Omental fat pad (tissue), 4 donors: ENCODE results near the gene ELAVL4. TPM values are rescaled to one million over a fixed set of nuclear protein-coding genes. Genes with fewer than 3 reads are reported as not detected.

Experiments
- ATAC-seq: fragments of 150-250 bp; one replicate; pipeline ENCODE4 v1.9.1; 2016; ENCODE audit warnings: mild to moderate bottlenecking, moderate library complexity; ENCODE audit not compliant: low FRiP score
- DNase-seq: peaks from one replicate; pipeline ENCODE4 v3.0.0-alpha.2; 2019; ENCODE audit warnings: low spot score
- total RNA-seq, 4 donors: library from RNA; depleted of rRNA; stranded (reverse); fragments of >200 nt; gene quantifications; one replicate each; pipeline ENCODE4 v1.1.0, GENCODE V29; 2016
- TF ChIP-seq, protein P1 (sequence below), 3 donors: fragments of 450-650 bp; IDR thresholded peaks; one replicate each; pipeline ENCODE4 v1.5.1; 2016 to 2017; ENCODE audit warnings: antibody characterized with exemption in 3 of 3, mild to moderate bottlenecking in 3 of 3, moderate library complexity in 2 of 3

Gene ELAVL4
- total RNA-seq, 4 donors from 2014 or later, result 0.12 TPM; not detected in 3

DNA sequence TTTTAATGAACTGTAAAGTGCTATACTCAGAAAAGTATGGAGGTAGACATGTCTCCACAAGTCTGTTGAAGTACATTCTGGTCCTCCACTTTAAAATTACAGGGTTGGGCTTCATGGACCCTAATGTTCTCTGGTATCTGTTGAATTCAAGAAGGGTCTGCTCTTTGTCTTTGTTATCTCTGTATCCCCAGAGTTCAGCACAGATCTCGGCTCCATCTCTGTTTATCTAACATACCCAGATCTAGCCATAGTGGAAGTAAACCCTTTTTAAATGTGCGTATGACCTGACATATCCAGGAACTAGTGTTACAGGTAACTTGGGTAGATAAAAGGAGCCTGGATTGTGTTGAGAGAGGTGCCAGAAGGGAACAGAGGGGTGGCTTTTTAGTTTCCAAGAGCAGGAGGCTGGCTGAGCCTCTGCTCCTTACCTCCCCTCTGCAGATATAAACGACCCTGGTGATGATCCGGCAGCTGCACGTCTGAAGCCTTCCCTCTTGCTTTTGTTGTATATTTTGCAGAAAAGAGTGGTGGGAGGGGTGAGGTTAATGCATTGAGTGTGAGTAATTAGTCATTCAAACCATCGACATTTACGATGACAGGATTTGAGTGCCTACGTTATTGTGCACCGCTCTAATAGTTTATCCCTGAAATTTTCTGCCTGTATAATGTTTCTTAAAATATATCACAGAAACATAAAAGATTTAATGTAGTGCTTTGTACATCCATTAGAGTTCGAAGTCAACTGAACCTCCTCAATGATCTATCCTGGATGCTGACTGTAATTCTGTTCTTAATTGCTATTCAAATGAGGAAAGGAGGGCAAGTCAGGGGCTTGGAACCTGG is 30.8 kb downstream of the ELAVL4 start:
- TF ChIP-seq, protein P1, sequence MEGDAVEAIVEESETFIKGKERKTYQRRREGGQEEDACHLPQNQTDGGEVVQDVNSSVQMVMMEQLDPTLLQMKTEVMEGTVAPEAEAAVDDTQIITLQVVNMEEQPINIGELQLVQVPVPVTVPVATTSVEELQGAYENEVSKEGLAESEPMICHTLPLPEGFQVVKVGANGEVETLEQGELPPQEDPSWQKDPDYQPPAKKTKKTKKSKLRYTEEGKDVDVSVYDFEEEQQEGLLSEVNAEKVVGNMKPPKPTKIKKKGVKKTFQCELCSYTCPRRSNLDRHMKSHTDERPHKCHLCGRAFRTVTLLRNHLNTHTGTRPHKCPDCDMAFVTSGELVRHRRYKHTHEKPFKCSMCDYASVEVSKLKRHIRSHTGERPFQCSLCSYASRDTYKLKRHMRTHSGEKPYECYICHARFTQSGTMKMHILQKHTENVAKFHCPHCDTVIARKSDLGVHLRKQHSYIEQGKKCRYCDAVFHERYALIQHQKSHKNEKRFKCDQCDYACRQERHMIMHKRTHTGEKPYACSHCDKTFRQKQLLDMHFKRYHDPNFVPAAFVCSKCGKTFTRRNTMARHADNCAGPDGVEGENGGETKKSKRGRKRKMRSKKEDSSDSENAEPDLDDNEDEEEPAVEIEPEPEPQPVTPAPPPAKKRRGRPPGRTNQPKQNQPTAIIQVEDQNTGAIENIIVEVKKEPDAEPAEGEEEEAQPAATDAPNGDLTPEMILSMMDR (IDR thresholded peaks at IDR 0.05), result no peak
- ATAC-seq (no peak), DNase-seq (no peak)

DNA sequence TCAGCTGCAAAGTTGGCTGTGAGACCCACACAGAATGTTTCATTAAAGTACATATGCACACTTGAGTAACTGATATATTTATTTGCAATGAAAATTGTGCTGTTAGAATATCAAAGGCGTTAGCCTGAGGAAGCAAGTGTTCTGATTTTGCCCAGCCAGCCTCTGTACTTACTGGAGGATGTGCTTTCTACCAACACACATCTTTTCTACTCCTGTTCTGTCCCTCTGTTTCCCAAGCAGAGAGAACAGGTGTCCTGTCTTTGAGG is 31.4 kb downstream of the ELAVL4 start:
- TF ChIP-seq, protein P1 (IDR thresholded peaks at IDR 0.05), result no peak
- no peak for DNase-seq
- no peak for ATAC-seq

DNA sequence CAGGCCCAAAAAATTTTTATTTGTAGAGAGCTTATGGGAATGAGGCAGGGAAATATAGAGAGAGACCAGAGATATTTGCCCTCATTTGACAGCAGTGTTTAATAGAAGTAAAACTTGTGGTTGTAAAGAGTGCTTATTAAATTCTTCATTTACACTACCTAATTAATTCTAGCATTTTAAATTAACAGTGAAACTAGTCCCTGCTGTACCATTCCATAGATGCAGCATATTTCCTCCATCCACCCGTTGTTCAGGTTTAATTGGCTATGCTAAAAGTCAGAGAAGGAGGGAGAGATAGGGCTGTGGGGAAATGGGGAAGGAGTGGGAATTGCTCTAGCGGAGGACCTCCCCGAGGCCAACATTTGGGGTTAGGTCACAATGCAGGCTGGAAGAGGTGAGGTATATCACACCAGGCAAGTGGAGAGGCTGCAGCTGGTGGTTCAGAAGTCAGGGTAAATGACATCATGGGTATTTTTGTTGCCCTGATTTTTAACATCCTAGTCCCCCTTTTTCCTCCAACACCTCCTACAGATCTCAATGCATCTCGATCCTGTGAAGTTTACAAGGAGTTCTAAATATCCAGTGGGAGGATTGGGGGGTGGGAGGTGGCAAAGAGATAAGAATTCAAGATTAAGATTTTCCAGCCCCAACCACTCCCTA is 38.6 kb downstream of the ELAVL4 start:
- ATAC-seq (no peak), DNase-seq (no peak)
- TF ChIP-seq, protein P1 (IDR thresholded peaks at IDR 0.05), result no peak

DNA sequence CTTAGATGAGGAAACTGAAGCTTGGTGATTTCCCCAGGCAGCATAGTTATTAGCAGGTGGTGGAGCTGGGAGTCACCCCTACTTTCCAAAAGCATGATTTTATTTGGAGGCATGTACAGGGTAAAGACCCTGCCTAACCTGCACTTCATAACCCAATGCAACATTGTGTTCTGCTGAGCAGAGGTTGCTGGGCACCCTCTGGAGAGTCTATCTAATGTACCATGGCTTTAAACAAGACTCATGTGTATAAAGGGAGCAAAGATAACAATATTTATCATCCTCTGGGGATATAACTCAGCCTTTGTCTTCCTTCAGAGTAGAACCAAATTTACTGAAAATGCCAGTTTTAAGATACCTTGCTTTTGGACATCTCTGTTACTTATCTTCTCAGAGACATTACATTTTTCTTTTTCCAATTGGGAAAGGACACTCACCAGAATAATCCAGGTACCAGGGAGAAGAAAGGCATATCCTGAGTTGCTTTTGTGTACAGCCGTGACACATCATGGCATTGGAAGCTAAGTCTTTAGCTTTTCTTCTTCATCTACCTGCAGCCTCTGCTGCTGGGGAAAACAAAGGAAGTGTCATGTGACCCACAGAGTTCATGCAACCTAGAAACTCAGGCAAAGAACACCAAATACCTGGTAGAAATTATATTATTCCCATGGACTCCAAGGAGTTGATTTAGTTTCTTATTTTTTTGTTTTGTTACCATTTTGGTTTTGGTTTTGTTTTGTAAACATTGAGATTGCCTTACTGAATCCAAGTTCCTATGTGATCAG is 39.6 kb downstream of the ELAVL4 start:
- DNase-seq (no peak), ATAC-seq (no peak)
- TF ChIP-seq, protein P1 (IDR thresholded peaks at IDR 0.05), result no peak

DNA sequence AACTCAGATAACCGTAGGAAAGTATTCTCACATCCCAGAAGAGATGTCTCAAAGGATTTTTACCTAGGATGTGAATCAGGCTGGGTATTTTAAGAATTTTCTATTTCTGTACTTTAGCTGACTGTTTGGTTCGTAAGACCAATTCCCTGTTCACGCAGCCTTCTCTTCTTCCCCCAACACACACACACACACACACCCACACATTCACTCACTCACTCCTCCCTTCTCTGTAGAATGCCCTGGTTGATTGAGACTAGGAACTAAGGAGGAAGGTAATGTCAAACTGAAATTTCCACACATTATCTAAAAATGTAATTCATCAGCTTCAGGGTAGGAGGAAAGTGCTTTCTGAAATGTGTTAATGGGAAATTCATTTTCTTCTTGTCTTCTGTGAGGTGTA is 43.5 kb downstream of the ELAVL4 start:
- TF ChIP-seq, protein P1 (IDR thresholded peaks at IDR 0.05), result no peak
- ATAC-seq, result no peak
- no peak for DNase-seq

DNA sequence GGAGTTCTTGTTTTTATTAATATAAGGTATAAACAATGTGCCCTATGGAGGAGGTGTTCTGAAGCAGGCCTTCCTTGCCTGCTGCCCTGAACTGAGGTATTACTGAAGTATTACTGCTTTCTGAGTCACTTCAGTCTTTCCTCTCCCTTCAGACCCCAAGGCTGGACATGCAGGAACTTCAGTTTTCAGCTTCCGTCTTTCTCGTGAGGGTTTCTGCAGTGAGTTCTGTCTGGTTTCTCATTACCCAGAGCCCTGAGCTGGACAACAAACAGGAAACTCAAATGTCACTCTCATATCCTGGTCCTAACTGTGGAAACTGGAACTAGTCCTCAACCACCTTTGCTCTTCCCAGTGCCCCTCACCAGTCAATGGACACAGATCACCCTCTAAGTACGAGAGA is 46.8 kb downstream of the ELAVL4 start:
- TF ChIP-seq, protein P1 (IDR thresholded peaks at IDR 0.05), result no peak
- ATAC-seq, result no peak

More for the DNA sequence above, 46.8 kb downstream of the ELAVL4 start:
- no peak for DNase-seq
